Activated naive CD8-positive, alpha-beta T cell treated with anti-CD3 and anti-CD28 coated beads for 36 hours (primary cell): ENCODE measurements around the gene CCL7. TPM values are rescaled to one million over a fixed set of nuclear protein-coding genes. Genes with fewer than 3 reads are reported as not detected.
"Not testable (repeated sequence)": the region's sequence is repeated elsewhere in the genome, so short reads cannot be mapped to it uniquely, and the experiment has no call there.

Experiments
- DNase-seq: peaks from one replicate; pipeline ENCODE4 v3.0.0; 2021
- H3K27ac Mint-ChIP-seq: one replicate; pipeline ENCODE4 v1.8.0; 2022; ENCODE audit warnings: mild to moderate bottlenecking, moderate library complexity, mixed read lengths
- H3K27me3 Mint-ChIP-seq: one replicate; pipeline ENCODE4 v1.8.0; 2022; ENCODE audit warnings: mild to moderate bottlenecking, mixed read lengths
- H3K36me3 Mint-ChIP-seq: one replicate; pipeline ENCODE4 v1.8.0; 2021; ENCODE audit warnings: mild to moderate bottlenecking, mixed read lengths
- H3K4me1 Mint-ChIP-seq: one replicate; pipeline ENCODE4 v1.8.0; 2021; ENCODE audit warnings: mixed read lengths
- H3K4me3 Mint-ChIP-seq: one replicate; pipeline ENCODE4 v1.8.0; 2022; ENCODE audit warnings: mild to moderate bottlenecking, moderate library complexity, mixed read lengths
- H3K9me3 Mint-ChIP-seq: one replicate; pipeline ENCODE4 v1.8.0; 2022; ENCODE audit warnings: mixed read lengths
- total RNA-seq, 2 experiments: library from RNA; stranded (reverse); gene quantifications; one replicate each; pipeline ENCODE4 v1.2.3, GENCODE V29; 2021

CCL7 gene
- total RNA-seq: not detected

DNA sequence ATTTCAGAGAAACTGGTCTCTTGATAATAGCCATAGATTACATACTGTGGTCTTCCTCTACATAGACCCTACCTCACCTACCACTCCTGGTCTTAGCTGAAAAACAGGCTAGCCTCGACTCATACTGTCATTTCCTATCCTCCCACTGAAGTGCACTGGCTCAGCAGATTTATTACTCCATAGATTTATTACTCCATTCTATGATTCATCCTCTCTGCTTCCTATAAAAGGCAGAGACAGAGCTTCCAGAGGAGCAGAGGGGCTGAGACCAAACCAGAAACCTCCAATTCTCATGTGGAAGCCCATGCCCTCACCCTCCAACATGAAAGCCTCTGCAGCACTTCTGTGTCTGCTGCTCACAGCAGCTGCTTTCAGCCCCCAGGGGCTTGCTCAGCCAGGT, at the start of gene CCL7:
TSS of gene CCL7 (plus strand) at position 253 of the 400 bp plus-strand sequence. CDS start at position 323, 70 bp downstream.
- no peak within 1 kb of the TSS for H3K4me3 Mint-ChIP-seq
- peaks cover 44% of the 10 kb centered on the region for H3K27me3 Mint-ChIP-seq
- H3K4me1 Mint-ChIP-seq: no peaks in the 10 kb centered on the region
- DNase-seq: no peak
- no peak within 1 kb of the TSS for H3K27ac Mint-ChIP-seq
- H3K9me3 Mint-ChIP-seq: no peaks in the 10 kb centered on the region
- no peaks in the 10 kb centered on the region for H3K36me3 Mint-ChIP-seq

DNA sequence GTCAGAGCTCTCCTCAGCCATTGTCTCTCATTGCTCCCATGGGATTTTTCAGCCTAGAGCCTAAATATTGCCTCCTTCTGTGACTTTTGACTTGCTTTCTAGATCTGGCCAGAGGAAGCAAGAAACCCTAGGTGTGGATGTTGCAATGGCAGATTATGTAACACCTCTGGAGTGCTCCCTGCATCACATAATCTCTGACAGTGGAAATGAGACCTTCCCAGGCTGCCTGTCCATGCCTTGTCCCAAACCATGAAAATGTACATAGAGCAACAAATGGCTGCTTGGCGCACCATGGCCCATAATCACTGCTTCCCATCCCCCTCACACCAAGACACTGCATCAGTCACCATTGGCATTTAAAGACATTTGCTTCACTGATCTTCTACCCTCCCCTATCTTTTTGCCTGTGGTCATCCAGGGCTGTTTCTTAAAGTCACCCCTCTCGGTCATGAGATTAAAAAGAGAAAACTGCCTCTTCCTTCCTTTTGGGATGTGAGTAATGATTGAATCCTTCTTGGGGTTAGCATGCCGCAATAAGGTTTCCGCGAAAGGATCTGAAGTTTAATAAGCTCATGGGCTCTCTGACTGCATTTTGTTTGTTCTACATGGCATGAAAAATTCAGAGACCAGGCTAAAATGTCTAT, 49.1 kb upstream of the CCL7 start:
- no peaks in the 10 kb centered on the region for H3K9me3 Mint-ChIP-seq
- peaks cover 30% of the 10 kb centered on the region for H3K27me3 Mint-ChIP-seq
- no peak overlapping the region for H3K4me3 Mint-ChIP-seq
- H3K36me3 Mint-ChIP-seq: no peaks in the 10 kb centered on the region
- no peaks in the 10 kb centered on the region for H3K4me1 Mint-ChIP-seq
- no peak for DNase-seq
- H3K27ac Mint-ChIP-seq: no peak overlapping the region

DNA sequence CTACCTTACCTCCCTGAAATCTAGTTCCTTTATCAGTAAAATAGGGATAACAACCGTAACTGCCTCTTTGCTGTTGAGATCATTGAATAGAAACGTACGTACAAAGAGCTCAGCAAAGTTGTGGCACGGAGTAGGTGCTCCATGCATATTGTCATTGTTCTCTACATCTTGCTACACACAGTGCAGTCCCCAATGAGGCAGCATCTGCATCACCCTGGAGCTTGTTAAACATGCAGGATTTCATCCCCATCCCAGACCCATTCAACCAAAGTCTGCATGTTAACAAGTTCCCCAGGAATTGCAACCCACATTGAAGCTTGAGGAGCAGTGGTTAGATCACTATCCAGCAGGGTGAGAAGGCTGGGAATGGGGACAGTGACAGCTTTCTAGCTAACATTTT, 48.6 kb upstream of the CCL7 start:
- Mint-ChIP-seq H3K4me1 (no peaks in the 10 kb centered on the region), H3K9me3 (no peaks in the 10 kb centered on the region), H3K36me3 (no peaks in the 10 kb centered on the region), H3K27me3 (peaks cover 26% of the 10 kb centered on the region), H3K4me3 (no peak overlapping the region), H3K27ac (no peak overlapping the region)
- DNase-seq: no peak

DNA sequence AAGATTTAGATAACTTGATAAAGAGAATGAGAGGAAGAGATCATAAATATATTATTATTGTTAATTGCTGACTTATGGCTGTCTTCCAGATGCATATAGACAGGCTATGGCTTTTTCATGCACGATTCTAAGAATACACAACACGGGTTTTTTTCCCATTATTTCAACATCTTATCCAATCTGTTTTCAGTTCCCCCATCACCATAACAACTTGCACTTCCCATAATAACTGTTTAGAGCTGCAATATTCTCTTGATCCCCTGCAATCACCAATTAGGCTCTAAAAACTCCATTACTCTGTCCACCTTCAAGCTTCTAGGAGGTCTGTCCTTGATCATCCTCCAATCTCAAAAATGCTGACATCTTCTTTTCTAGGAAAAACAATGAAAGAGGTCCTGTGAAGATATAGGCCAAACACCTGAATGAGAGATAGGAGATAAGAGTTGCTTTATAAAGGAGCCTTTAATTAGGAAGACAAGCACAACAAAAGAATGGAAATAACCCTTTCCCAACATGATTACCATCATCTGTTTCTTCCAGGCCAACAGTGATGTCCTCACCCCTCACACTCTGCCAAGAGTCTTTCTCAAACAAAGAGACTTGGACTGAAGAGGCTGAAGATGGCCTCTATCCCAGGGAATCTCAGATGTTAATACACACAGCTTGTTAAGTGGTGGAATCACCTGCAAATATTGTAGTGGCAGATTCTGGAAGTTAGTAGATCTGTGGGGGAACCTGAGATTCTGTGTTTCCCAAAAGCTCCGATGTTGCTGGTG, 47.1 kb upstream of the CCL7 start:
- Mint-ChIP-seq H3K27me3 (peaks cover 19% of the 10 kb centered on the region), H3K27ac (no peak overlapping the region), H3K9me3 (no peaks in the 10 kb centered on the region), H3K4me1 (no peaks in the 10 kb centered on the region), H3K36me3 (no peaks in the 10 kb centered on the region), H3K4me3 (no peak overlapping the region)
- no peak for DNase-seq

DNA sequence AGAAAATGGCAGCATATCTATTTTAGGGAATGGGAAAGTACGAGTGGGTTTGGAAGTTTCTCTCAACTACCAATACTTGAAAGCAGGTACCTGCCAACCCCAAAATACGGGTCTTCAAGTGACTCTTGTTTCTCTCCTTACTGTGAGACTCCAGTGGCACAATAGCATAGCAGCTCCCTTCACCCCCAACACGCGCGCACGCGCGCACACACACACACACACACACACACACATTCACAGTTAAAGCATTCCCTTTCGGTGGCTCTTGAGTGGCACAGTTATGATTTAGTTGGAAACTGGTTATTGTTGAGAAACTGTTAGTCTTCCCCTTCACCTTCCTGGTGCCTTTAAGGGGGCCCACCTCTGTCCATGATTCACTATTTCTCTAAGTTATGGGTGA, 45.0 kb upstream of the CCL7 start:
- Mint-ChIP-seq H3K27ac (no peak overlapping the region), H3K4me1 (no peaks in the 10 kb centered on the region), H3K27me3 (peaks cover 25% of the 10 kb centered on the region), H3K9me3 (peaks cover 9% of the 10 kb centered on the region), H3K36me3 (no peaks in the 10 kb centered on the region), H3K4me3 (no peak overlapping the region)
- no peak for DNase-seq

DNA sequence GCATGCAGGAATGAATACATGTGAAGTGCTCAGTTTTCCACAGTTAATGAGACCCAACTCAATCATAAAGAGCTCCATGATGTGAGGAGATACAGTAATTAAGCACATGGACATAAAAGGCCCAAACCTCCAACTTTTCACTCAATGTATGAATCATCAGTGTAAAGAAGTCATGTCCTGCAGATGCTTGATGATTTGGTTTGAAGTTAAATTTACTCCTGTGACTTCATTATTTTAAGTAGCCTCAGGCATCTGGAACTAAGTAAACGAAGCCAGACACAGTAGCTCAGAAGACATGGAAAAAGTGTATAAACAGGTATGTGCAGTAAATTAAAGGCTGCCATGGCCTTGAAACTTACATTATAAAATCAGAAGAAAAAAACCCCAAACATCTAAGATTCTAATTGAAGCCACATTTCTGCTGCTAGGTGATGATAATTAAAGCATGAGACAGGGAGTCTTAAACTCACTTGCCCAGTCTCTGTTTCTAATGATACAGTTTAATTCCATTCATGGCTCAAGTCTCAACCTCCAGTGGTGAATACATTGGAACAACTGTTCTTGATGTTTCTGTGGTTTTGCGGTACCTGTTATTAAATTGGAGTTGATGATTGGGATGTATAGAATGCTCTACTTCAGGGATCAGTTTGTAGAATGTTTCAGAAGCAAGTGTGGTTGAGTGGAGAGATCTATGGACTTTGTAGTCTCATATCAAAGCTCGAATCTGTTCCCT, 43.8 kb upstream of the CCL7 start:
- H3K9me3 Mint-ChIP-seq: peaks cover 9% of the 10 kb centered on the region
- H3K36me3 Mint-ChIP-seq: no peaks in the 10 kb centered on the region
- H3K27me3 Mint-ChIP-seq: peaks cover 34% of the 10 kb centered on the region
- no peak overlapping the region for H3K4me3 Mint-ChIP-seq
- H3K27ac Mint-ChIP-seq: no peak overlapping the region
- no peaks in the 10 kb centered on the region for H3K4me1 Mint-ChIP-seq
- DNase-seq: no peak

DNA sequence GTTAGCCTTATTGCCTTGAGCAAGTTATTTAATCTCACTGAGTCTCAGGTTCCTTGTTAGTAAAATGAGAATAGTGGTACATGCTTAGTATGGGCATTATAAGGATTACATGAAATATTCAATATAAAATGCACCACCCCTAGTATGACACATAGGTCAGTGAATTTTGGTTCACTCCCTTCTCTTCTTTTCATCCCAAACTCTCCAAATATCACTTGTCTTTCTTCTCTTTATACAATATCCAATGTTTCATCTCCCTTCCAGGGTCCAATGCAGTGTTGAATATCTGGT, 43.3 kb upstream of the CCL7 start:
- peaks cover 36% of the 10 kb centered on the region for H3K27me3 Mint-ChIP-seq
- H3K4me3 Mint-ChIP-seq: no peak overlapping the region
- no peak overlapping the region for H3K27ac Mint-ChIP-seq
- H3K4me1 Mint-ChIP-seq: no peaks in the 10 kb centered on the region
- no peak for DNase-seq
- peaks cover 9% of the 10 kb centered on the region for H3K9me3 Mint-ChIP-seq
- H3K36me3 Mint-ChIP-seq: no peaks in the 10 kb centered on the region

DNA sequence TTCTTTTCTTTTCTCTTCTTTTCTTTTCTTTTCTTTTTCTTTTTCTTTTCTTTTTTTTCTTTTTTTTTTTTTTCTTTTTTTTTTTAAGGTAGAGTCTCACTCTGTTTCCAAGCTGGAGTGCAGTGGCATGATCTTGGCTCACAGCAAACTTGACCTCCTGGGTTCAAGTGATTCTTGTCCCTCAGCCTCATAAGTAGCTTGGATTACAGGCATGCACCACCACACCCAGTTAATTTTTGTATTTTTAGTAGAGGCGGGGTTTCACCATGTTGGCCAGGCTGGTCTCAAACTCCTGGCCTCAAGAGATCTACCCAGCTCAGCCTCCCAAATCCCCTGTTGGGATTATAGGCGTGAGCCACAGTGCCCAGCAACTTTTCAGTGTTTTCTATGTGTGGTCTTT, 42.7 kb upstream of the CCL7 start:
- peaks cover 33% of the 10 kb centered on the region for H3K27me3 Mint-ChIP-seq
- not testable (repeated sequence) for H3K4me3 Mint-ChIP-seq, H3K9me3 Mint-ChIP-seq, H3K4me1 Mint-ChIP-seq, DNase-seq, H3K36me3 Mint-ChIP-seq, H3K27ac Mint-ChIP-seq

DNA sequence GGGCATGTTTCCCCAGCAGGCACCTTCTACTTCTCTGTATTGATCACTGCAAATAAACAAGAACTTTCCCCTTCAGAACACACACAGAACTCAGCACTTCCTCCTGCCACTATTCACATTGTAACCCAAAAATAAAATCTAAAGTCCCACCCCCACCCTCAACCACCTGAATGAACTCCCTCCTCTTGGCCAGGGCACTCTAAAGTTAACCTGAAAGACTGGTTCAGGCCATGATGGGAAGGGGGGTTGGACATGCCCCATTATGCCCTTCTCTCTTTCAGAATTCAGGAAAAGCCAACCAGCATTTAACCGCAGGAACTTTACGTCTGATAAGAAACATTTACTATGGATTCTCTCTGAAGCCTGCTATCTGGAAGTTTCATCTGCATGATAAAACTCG, 42.3 kb upstream of the CCL7 start:
- peaks cover 9% of the 10 kb centered on the region for H3K9me3 Mint-ChIP-seq
- H3K4me3 Mint-ChIP-seq: no peak overlapping the region
- peaks cover 32% of the 10 kb centered on the region for H3K27me3 Mint-ChIP-seq
- H3K4me1 Mint-ChIP-seq: no peaks in the 10 kb centered on the region
- H3K27ac Mint-ChIP-seq: no peak overlapping the region
- H3K36me3 Mint-ChIP-seq: no peaks in the 10 kb centered on the region
- DNase-seq: no peak

DNA sequence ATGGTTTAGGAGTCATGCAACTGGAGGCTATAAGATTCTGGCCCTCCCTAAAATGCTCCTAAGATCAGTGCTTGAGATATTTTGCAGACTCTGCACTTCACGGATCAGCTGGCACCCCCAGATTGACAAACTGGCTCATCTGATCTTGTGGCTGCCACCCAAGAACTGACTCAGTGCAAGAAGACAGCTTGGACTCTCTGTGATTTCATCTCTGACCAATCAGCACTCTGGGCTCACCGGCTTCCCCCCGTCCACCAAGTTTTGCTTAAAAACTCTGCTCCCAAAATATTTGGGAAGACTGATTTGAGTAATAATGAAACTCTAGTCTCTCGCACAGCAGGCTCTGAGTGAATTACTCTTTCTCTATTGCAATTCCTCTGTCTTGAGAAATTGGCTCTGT, 41.2 kb upstream of the CCL7 start:
- Mint-ChIP-seq H3K4me3 (no peak overlapping the region), H3K4me1 (no peaks in the 10 kb centered on the region), H3K27ac (no peak overlapping the region), H3K27me3 (peaks cover 38% of the 10 kb centered on the region), H3K36me3 (no peaks in the 10 kb centered on the region), H3K9me3 (peaks cover 9% of the 10 kb centered on the region)
- DNase-seq: no peak

DNA sequence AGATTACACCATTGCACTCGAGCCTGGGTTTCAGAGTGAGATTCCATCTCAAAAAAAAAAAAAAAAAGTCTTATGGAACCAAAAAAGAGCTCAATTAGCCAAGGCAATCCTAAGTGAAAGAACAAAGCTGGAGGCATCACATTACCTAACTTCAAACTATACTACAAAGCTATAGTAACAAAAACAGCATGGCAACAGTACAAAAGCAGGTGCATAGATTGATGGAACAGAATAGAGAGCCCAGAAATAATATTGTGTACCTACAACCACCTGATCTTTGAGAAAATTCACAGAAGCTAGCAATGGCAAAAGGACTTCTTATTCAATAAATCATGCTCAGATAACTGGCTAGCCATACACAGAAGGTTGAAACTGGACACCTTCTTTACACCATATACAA, 39.7 kb upstream of the CCL7 start:
- no peak overlapping the region for H3K4me3 Mint-ChIP-seq
- no peaks in the 10 kb centered on the region for H3K36me3 Mint-ChIP-seq
- H3K27ac Mint-ChIP-seq: no peak overlapping the region
- H3K4me1 Mint-ChIP-seq: no peaks in the 10 kb centered on the region
- peaks cover 40% of the 10 kb centered on the region for H3K27me3 Mint-ChIP-seq
- peaks cover 9% of the 10 kb centered on the region for H3K9me3 Mint-ChIP-seq
- DNase-seq: no peak

DNA sequence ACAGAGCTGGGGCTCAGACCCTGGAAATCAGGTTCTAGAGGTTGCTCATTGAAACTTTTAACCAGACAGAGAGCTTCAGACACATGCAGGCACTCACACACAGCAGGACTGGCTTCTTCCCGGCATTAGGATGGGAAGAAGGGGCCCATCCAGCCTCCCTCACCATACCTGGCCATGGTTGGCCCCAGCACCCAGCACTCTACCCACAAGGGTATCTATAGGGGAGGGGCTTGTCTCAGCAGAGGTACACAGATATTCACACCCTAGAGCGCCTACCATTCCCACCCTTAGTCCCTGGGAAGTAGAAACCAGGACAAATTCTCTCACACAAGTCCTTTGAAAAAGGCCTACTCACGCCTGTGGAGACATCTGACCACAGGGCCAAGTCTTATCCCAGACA, 35.4 kb upstream of the CCL7 start:
- Mint-ChIP-seq H3K27me3 (peaks cover 33% of the 10 kb centered on the region), H3K9me3 (peaks cover under 1% of the 10 kb centered on the region), H3K36me3 (no peaks in the 10 kb centered on the region), H3K27ac (no peak overlapping the region), H3K4me3 (no peak overlapping the region), H3K4me1 (no peaks in the 10 kb centered on the region)
- no peak for DNase-seq

DNA sequence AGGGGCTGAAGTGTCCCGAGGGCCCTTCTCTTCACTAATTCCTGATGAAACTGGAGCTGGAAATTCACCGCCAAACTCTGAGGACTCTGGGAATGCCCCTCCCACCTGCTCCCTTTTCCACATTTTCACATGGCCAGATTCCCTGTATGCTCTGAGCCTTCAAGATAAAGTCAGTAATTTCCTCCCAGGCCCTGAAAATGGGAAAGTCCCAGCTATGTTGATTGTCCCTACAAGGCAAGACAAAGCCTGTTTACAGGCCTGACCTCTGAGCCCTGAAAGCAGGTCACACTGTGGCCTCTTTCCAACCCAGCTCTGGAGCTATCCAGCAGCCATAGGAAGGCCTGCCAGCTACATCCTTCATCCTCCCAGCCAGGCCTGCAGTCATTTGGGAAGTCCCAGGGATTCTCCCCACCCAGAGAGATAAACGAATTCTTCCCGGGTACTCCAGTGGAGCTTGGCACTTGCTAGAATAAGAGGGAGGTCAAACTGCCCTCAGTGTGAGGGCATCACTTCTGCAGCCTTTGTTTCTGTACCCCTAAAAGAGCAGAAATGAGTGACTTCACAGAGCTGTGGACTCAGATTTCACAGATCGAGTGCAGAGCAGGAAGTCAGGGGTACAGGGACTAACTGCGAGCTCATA, 34.5 kb upstream of the CCL7 start:
- no peaks in the 10 kb centered on the region for H3K4me1 Mint-ChIP-seq
- H3K27me3 Mint-ChIP-seq: peaks cover 31% of the 10 kb centered on the region
- DNase-seq: no peak
- no peak overlapping the region for H3K27ac Mint-ChIP-seq
- H3K9me3 Mint-ChIP-seq: no peaks in the 10 kb centered on the region
- H3K4me3 Mint-ChIP-seq: no peak overlapping the region
- no peaks in the 10 kb centered on the region for H3K36me3 Mint-ChIP-seq

DNA sequence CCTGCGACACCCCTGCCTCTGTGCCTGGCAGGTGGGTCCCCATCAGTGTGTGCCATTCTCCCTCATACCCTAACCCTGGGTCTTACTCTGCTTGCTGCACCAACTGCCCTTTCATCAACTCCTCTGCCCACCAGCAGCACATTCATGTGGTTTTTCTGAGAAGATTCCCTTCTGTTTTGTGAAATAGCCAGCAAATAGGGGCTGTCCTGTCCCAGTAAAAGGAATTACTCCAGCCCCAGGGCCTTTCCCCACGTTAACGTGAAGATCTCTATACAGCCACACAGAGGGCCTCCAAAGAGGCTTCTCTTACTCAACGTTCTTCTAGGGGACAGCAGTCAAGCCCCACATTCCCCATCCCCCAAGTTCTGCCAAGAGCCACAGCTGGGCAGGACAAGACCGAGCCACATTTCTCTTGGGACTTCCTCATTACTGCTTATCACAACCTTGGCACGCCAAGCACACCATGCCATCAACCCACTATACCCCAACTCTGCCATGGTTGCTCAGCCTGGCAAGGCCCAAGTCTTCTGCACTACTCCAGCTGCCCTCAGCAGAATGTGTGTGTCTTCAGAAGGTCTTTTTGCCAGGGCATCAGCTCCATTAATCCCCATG, 33.6 kb upstream of the CCL7 start:
- Mint-ChIP-seq H3K4me3 (no peak overlapping the region), H3K4me1 (no peaks in the 10 kb centered on the region), H3K27ac (no peak overlapping the region), H3K9me3 (no peaks in the 10 kb centered on the region), H3K36me3 (no peaks in the 10 kb centered on the region), H3K27me3 (peaks cover 22% of the 10 kb centered on the region)
- DNase-seq: no peak

DNA sequence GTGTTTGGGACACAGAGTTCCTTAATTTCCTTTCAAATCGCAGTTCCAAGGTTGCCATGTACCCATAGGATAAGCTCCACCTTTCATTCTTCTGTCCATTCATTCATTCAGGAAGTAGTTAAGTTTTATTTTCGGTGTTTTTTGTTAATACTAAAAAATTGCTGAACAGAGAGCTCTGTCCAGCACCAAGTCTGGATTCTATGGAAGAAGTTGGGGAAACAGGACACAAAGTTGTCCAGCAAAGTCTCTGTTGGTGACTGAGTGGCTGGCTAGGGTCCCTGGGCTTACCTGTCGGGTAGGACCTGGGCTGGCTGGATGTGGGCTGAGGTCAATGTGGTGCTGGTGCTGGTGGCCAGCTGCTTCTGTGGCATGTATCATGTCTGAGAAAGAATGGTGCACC, 32.6 kb upstream of the CCL7 start:
- Mint-ChIP-seq H3K27me3 (peaks cover 19% of the 10 kb centered on the region), H3K27ac (no peak overlapping the region), H3K4me3 (no peak overlapping the region), H3K36me3 (no peaks in the 10 kb centered on the region), H3K9me3 (no peaks in the 10 kb centered on the region), H3K4me1 (no peaks in the 10 kb centered on the region)
- DNase-seq: no peak
